Caki2 (cell line): ENCODE measurements around the gene NACAD. TPM values are rescaled to one million over a fixed set of nuclear protein-coding genes. Genes with fewer than 3 reads are reported as not detected.

Source experiments
- DNase-seq: peaks from one replicate; pipeline ENCODE4 v3.0.0-alpha.2; 2015; ENCODE audit warnings: low read depth
- in situ Hi-C: cut with HindIII; loops from 2 replicates; pipeline ENCODE4 v1.10.0; 2016; ENCODE audit warnings: low sequenced_read_pairs, low pct_unique_long_range_greater_than_20kb, mixed read lengths
- total RNA-seq: library from RNA; depleted of rRNA; stranded (reverse); fragments of >200 nt; shearing (Covaris generic); gene quantifications from 2 replicates; pipeline ENCODE4 v1.2.3, GENCODE V29; 2014; ENCODE audit warnings: low replicate concordance

NACAD gene
- total RNA-seq, 1 experiment from 2014 or later, result not detected

DNA sequence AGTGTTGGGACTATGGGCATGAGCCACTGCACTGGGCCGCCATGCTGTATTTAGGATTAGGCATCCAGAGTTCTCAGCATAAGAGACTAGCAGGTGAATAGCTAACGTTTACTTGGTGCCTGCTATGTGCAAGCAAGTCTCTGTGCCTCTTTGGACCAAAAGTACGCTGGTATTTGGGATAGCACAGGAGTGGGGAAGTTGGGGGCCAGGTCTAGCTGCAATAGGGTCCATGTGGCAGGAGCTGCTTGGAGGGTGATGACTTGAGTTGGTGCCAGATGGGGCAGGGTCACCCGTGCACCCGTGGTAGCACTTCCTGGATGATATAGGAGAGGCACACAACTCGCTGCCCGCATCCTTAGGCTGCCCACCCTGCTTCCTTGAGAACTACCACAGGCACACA, 22.4 kb downstream of the NACAD start:
- no peak for DNase-seq
- in situ Hi-C loops, result no loop called here

DNA sequence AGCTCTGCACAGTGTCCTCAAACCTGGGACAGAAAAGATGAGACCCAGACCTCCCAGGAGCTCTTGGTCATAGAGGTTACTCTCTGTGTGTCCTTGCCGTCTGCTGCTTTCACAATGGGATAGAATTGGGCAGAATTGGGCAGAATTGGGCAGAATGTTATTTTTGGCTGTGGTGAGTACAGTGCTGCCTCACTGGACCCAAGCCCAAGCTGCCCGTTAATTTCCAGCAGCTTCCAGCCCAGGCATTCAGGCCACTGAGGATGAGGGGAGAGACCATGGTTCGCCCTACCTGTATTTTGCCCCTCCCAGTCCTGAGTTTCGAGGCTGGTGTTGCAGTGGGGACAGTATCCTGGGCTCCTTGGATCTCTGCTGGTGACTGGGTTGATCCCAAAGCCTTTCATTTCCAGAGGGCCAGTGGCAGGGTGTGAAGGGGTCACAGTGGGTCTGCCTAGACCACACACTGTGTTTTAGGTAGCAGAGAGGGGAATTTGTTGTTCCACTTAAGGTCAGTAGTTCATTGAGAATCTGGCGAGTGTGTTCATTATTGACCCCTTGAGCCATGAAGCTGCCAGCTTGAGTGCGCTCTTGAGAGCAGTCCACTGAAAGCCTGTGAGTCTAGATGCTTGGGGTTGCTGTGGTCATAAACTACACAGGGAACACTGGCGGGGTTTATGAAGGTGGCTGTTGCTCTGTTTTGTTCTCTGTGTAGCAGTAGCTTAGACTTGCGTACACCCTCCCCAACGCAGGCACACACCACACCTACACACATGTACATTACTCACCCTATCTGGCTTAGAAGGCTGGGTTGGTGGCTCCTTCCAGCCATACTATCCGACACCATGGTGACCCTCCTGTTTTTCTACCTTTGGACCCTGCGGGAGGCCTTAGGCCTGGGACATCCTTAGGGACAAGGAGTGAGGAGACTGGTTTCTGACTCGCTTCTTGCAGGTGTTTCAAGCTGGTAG, 23.5 kb downstream of the NACAD start:
- in situ Hi-C loops, result no loop called here

DNA sequence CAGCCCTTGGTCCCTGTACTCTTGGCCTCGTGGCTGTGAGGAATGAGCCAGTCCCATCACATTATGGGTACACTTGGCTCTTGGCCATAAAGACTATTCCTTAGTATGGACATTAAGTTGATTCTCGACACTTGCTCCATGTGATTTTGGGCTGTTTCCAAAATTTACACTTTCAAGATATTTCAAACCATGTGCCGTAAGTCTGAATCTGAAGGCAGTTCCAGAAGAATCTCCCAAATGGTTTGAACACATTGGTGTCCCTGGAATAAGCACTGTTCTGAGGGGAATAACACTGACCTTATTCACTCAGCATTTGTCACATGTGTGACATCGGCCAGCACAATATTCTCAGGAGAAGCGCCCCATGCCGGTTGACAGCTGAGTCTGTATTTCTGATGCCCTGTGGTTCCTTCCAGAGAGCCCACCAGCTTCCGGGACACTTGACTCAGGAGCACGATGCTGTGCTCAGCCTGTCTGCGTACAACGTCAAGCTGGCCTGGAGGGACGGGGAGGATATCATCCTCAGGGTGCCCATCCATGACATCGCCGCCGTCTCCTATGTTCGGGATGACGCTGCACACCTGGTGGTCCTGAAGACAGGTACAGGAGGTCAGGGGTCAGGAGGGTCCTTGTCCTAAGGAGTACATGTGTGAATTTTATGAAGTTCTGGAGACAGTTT, 24.6 kb downstream of the NACAD start:
- no peak for DNase-seq
- in situ Hi-C loops, result no loop called here

More for the DNA sequence above, 23.5 kb downstream of the NACAD start:
- no peak for DNase-seq

DNA sequence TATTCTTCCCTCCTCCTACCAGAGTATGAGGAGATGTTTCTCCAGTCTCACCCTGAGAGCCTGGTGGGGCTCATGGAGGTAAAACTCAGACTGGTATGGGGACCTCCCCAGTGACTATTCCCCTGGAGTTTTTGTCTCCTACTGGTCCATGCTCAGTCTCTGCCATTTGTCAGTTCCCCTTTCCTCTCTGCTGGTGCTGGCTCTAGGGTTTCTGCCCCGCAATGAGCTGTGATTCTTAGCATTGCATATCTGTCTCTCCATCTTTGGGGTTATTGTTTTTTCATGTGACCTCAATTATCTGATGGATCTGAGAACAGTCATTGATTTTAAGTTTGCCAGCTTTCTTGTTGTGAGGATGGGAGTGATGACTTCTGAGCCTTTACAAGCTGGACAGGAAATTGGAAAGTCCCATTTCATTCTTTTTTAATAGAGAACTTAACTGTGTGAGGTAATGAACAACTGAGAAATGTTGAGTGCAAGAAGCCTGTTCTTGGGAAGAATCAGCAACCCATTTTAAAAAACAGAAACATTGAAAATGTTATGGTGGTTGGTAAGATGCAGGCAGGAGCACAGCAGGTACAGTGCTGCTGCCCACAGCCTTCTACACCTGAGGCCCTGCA, 26.9 kb downstream of the NACAD start:
- DNase-seq, result no peak
- in situ Hi-C loops, result no loop called here

DNA sequence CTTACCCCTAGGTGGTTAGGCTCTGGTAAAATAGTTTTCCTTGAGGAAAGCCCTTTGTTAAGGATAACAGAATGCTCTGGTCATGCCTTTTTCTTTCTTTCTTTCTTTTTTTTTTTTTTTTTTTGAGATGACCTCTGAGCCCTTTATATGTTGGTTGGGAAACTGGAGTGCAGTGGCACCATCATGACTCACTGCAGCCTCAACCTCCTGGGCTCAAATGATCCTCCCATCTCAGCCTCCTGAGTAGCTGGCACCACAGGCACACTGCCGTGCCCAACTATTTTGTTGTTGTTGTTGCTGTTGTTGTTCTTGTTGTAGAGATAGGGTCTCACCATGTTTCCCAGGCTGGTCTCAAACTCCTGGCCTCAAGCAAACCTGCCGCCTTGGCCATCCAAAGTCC, 27.4 kb downstream of the NACAD start:
- in situ Hi-C loops, result no loop called here
- DNase-seq, result no peak

DNA sequence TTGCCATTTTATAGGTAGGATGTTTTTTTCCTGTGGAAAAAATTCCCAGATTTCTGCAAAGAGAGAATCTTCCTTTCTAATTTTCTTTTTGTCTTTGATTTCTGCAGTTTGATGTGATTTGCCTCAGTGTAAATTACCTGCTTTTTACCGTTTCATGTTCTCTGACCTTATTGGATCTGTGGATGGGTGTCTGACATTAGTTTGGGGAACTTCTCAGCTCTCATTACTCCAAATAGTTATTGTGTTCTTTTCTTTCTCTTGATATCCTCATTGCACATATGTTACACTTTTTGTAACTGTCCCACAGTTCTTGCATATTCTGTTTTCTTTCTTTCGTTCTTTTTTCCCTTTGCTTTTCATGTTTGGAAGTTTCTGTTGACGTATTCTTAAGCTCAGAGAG, 28.5 kb downstream of the NACAD start:
- in situ Hi-C loops, result no loop called here
- no peak for DNase-seq

DNA sequence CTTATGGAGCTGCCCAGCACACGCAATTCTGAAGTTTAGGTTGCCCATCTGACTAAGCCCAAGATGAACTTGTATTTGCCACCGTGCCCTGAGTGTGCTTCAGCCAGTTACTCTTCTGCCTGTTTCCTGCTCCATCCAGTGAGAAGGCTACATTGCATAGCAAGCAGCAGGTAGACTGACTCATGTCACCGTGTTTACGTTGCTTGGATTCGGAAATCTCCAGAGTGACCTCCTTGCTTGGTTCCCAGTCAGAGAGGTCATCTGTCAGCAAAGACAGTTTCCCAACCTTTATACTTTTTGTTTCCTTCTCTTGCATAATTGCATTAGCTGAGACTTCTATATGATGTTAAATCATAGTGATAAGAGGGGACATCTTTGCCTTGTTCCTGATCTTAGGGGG, 30.9 kb downstream of the NACAD start:
- no peak for DNase-seq
- in situ Hi-C loops, result no loop called here

DNA sequence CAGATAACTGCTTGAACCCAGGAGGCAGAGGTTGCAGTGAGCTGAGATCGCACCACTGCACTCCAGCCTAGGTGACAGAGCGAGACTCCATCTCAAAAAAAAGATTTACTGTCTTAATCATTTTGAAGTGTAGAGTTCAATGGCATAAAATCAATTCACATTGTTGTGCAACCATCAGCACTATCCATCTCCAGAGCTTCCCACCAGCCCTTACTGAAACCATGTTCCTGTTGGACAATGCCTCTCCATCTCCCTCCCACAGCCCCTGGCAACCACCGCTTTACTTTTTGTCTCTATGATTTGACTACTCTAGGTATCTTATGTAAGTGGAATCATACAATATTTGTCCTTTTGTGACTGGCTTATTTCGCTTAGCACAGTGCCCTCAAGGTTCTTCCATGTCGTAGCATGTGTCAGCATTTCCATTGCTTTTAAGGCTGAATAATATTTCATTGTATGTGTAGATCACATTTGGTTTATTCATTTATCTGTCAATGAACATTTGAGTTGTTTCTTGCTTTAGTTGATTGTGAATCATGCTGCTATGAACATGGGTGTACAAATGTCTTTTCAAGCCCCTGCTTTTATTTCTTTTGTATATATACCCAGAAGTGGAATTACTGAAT, 33.1 kb downstream of the NACAD start:
- no peak for DNase-seq
- in situ Hi-C loops, result no loop called here

DNA sequence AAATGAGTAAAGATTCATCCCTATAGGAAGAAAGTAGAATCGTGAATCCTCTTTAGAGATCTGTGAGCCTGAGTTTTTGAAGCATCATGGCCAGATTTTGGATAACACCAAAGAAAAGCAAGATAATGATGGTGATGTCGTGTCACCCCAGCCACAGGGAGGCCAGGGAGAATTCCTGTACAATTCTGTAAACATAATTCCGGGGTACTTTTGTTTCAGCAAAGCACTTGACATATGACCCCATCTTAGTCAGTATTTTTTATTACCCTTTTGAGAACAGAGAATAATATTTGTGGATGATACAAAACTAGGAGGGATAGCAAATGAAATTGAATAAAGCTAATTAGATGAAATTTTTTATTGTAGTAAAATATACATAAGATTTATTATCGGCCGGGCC, 33.8 kb downstream of the NACAD start:
- DNase-seq, result no peak
- in situ Hi-C loops, result no loop called here

DNA sequence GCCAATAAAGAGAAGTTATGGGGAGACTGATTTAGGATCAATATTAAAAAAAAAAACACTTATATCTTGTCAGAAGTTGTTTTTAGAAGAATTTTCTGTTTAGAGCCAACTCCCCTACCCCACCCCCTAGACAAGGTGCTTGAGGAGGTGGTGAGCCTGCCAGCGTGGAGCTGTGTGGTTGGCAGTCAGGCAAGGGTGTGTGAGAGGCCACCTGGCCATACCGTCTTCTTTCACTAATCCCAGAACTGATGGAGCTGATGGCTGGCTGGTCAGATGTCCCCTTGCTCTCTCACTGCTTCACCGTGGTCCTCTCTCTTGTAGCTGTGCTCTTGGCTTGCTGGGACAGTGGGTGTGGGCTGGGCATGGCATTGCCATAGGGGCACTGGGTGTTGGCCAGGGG, 34.3 kb downstream of the NACAD start:
- DNase-seq, result no peak
- in situ Hi-C loops, result no loop called here

DNA sequence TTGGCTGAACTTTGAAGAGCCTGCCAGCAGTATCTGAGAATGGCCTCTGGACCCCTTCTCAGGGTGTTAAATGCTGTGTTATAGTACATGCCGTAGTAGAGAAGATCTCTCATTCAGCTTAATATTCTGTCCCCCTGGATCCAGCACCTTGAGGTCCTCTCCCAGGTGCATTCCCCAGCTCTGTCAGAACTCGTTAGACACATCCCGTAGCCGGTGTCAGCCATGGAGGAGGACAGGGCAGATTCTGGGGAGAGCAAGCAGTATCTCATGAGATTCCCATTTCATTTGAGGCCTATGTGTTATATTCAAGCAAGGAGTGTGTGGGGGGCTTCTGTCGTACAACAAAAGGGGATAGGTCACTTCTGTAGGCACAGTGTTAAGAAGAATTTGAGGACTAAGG, 34.8 kb downstream of the NACAD start:
- in situ Hi-C loops, result no loop called here
- DNase-seq, result no peak

DNA sequence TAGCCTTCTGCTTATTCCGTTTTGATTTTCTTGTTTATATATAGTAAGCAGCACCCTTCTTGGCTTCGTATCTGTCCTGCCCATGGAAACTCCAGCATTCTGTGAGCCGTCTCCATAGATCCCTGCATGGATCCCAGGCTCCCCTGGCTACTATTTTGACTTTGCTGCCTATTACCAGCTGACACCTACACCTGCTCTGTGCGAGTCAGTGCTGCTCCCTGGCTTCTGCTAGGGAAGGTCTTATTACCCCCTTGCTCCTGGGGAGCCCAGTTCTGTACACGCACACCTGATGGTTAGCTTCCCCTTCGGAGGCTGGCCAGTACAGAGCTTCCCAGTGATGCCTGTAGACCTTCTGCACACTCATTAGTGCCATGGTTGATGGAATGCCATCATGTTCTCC, 35.4 kb downstream of the NACAD start:
- in situ Hi-C loops, result no loop called here
- no peak for DNase-seq

DNA sequence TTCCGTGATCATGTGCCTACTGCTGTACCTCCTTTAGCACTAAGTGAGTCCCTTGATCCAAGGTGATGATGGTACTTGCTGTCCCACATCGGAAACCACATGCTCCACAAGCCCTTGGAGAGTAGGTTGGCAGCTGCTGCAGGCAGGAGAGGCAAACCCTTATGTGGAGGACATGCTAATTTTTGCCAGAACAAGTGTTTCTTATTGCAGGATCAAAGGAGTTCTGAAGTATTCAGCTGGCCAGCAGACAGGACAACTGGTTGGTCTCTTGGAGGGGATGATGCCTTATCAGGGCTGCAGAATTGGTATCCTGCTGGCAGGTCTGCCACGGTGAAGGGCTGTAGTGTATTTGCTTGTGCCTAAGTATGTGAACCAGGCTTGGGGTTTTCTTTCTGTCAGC, 36.8 kb downstream of the NACAD start:
- in situ Hi-C loops, result no loop called here

DNA sequence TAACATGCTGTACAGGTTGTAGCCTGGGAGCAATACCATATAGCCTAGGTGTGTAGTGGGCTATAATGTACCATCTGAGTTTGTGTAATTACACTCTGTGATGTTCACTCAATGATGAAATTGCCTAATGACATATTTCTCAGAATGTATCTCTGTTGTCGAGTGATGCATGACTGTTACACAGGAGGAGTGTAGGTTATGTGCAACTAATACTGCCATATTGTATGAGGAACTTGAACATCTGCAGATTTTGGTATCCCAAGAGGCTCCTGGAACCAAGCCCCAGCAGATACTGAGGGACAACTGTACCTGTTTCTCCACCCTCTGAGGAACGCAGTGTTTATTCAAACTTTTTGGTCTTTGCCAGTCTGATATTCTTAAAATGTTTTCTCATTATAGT, 38.6 kb downstream of the NACAD start:
- in situ Hi-C loops, result no loop called here
- no peak for DNase-seq

More for the DNA sequence above, 36.8 kb downstream of the NACAD start:
- DNase-seq, result no peak

DNA sequence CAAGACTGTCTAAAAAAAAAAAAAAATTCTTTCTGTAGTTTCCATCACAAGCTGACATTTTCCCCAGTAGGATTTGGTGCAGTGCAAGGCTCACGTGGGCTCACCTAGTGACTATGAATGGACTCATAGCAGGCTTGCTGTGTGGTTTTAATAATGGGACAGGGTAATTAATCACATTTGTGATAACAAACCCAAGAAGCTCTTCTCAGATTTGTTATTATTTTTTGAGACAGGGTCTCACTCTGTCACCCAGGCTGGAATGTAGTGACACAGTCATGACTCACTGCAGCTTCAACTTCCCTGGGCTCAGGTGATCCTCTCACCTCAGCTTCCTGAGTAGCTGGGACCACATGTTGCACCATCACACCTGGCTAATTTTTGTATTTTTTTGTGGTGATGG, 40.0 kb downstream of the NACAD start:
- in situ Hi-C loops, result no loop called here
- DNase-seq, result peak; percentile 14

DNA sequence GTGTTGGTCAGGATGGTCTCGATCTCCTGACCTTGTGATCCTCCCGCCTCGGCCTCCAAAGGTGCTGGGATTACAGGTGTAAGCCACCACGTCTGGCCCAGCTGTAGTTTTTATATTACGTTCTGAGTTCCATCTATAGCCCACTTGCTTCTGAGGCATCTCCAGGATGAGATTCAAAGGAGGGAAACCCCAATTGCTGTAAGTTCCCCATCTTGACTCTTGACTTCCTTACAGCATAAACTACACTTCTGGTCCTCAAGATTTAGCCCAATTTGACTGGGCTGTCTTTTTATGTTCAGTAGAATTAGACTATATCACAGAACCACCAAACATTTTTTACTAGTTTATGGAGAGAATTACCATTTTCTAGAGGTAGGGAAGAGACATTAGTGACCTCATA, 44.4 kb downstream of the NACAD start:
- DNase-seq, result no peak
- in situ Hi-C loops, result no loop called here

DNA sequence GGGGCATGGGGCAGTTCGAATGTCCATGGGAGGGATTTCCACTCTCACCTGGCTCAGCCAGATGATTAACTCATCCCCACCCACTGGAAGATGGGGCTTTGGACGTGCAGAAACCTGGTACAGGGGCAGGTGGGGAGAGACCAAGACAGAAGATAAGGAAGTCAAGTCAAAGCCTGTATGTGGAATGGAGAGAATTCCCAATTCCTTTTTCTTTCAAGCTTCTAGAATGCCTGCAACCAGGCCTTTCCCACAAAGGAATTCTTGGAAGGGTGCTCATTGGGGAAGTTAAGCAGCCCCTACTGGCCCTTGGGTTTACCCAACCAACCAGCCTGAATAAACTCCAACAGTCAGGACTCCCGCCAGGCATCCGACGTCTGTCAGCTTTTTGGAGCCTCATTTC, 49.7 kb downstream of the NACAD start:
- in situ Hi-C loops, result no loop called here
- DNase-seq, result no peak

DNA sequence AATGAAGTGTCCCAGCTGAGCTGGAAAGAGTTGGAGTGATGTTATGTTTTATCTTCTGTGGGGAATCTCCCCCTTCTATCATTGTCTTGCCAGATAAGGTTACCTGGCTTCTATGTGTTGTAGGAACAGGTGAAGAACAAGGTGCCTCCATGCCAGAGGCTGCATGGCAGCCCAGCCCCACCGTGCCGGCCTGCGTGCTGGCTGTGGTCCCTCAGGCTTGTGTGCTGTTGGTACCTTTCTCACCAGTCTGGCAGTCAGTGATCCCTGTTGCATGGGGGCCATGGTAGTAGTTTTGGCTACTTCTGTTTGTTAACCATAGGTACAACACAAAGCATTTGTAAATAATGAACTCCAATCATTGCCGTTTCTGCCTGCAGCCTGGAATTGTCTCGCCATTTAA, 50.9 kb downstream of the NACAD start:
- in situ Hi-C loops, result no loop called here
- DNase-seq, result no peak

DNA sequence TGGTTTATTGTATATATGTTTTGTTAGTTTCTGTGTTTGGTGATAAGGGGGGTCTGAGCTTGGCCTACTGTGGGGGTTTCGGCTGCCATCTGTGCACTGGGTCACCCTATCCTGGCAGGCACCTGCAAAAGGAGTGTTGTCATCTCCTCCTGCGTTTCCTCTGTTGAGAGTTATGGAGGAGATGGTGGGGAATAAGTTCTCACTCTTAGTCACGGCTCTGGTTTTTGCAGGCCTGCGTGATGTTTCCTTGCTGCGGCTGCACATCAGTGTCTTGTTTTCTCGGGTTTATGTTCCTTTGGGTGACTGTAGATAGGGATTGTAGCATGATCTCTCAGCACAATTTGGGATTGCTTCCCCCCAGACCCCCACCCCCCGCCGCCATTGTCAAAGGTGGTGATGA, 52.0 kb downstream of the NACAD start:
- no peak for DNase-seq
- in situ Hi-C loops, result no loop called here
